Neuronal stem cell (in vitro differentiated cells): Measurements from ENCODE around the gene PTGES3.

Source experiments
- DNase-seq: peaks from one replicate; pipeline ENCODE4 v3.0.0-alpha.2; 2013; ENCODE audit warnings: low spot score
- H2AFZ ChIP-seq: one replicate; pipeline ENCODE4 v1.6.1; 2013; ENCODE audit warnings: mild to moderate bottlenecking, low read length, inconsistent platforms
- H2AK5ac ChIP-seq: 2 replicates; pipeline ENCODE4 v1.6.1; 2013; ENCODE audit warnings: low read depth, mild to moderate bottlenecking, inconsistent platforms, low read length, moderate library complexity, mixed read lengths
- H2BK120ac ChIP-seq: 2 replicates; pipeline ENCODE4 v1.6.1; 2013; ENCODE audit warnings: low read depth, mild to moderate bottlenecking, inconsistent platforms, low read length, moderate library complexity, mixed read lengths
- H2BK12ac ChIP-seq: one replicate; pipeline ENCODE4 v1.6.1; 2013; ENCODE audit warnings: low read length, inconsistent platforms
- H2BK15ac ChIP-seq: 2 replicates; pipeline ENCODE4 v1.6.1; 2013; ENCODE audit warnings: mild to moderate bottlenecking, low read length, inconsistent platforms, mixed read lengths
- H2BK5ac ChIP-seq: one replicate; pipeline ENCODE4 v1.6.1; 2013; ENCODE audit warnings: inconsistent platforms, mild to moderate bottlenecking, low read length, moderate library complexity
- H3K14ac ChIP-seq: one replicate; pipeline ENCODE4 v1.6.1; 2013; ENCODE audit warnings: low read length, inconsistent platforms
- H3K18ac ChIP-seq: 2 replicates; pipeline ENCODE4 v1.6.1; 2013; ENCODE audit warnings: low read length, inconsistent platforms
- H3K23ac ChIP-seq: 2 replicates; pipeline ENCODE4 v1.6.1; 2013; ENCODE audit warnings: low read depth, mild to moderate bottlenecking, mixed read lengths, low read length, inconsistent platforms; ENCODE audit not compliant: poor library complexity
- H3K27ac ChIP-seq: replicated peaks from 3 replicates; pipeline ENCODE4 v1.5.1; 2013; ENCODE audit warnings: low read length, inconsistent platforms
- H3K27me3 ChIP-seq, 3 experiments: 2 replicates each; pipeline ENCODE4 v1.6.1; 2013; ENCODE audit warnings: low read length in 3 of 3, mild to moderate bottlenecking in 2 of 3, inconsistent platforms in 1 of 3, low read depth in 1 of 3, mixed read lengths in 1 of 3, moderate library complexity in 1 of 3; ENCODE audit not compliant: control insufficient read depth in 3 of 3, insufficient read depth in 3 of 3
- H3K36me3 ChIP-seq, 2 donors: replicated peaks in 1 of 2; 2 replicates each; pipeline ENCODE4 v1.6.1; 2013; ENCODE audit warnings: low read length in 2 of 2; ENCODE audit not compliant: control insufficient read depth in 2 of 2, insufficient read depth in 2 of 2
- H3K4ac ChIP-seq: 2 replicates; pipeline ENCODE4 v1.6.1; 2013; ENCODE audit warnings: inconsistent platforms, mild to moderate bottlenecking, low read length, moderate library complexity
- H3K4me1 ChIP-seq, 2 donors: 1 replicate in 1 of 2; 2 replicates in 1 of 2; pipeline ENCODE4 v1.6.1; 2013; ENCODE audit warnings: low read length in 2 of 2, low read depth in 1 of 2; ENCODE audit not compliant: control insufficient read depth in 2 of 2, insufficient read depth in 1 of 2
- H3K4me2 ChIP-seq: one replicate; pipeline ENCODE4 v1.6.1; 2013; ENCODE audit warnings: mild to moderate bottlenecking, low read length, inconsistent platforms; ENCODE audit not compliant: insufficient read depth, poor library complexity, severe bottlenecking
- H3K4me3 ChIP-seq, 2 donors: 2 replicates each; pipeline ENCODE4 v1.5.1; 2013; ENCODE audit warnings: low read length in 2 of 2, mild to moderate bottlenecking in 2 of 2, inconsistent platforms in 1 of 2, moderate library complexity in 1 of 2
- H3K79me1 ChIP-seq: one replicate; pipeline ENCODE4 v1.6.1; 2013; ENCODE audit warnings: low read depth, mild to moderate bottlenecking, inconsistent platforms, low read length, moderate library complexity
- H3K9ac ChIP-seq: one replicate; pipeline ENCODE4 v1.6.1; 2013; ENCODE audit warnings: mild to moderate bottlenecking, low read depth, low read length, inconsistent platforms; ENCODE audit not compliant: poor library complexity
- H3K9me3 ChIP-seq, 2 donors: replicated peaks in 1 of 2; 2 replicates each; pipeline versions ENCODE3 to v1.6.1; 2013; ENCODE audit warnings: low read length in 2 of 2, mild to moderate bottlenecking in 2 of 2, inconsistent platforms in 1 of 2, low read depth in 1 of 2, mixed read lengths in 1 of 2, moderate library complexity in 1 of 2; ENCODE audit not compliant: control insufficient read depth in 2 of 2, insufficient read depth in 1 of 2
- H4K8ac ChIP-seq: one replicate; pipeline ENCODE4 v1.6.1; 2013; ENCODE audit warnings: low read depth, mild to moderate bottlenecking, inconsistent platforms, low read length, moderate library complexity
- H4K91ac ChIP-seq: one replicate; pipeline ENCODE4 v1.6.1; 2013; ENCODE audit warnings: low read length, low read depth, mild to moderate bottlenecking, inconsistent platforms; ENCODE audit not compliant: poor library complexity
- WGBS, 2 donors: extraction: QIAGEN DNeasy Blood & Tissue Kit; methylation state at CpG; one replicate each; pipeline ENCODE4 v1.1.7; 2013; ENCODE audit warnings: missing lambda C conversion rate in 2 of 2, mixed read lengths in 1 of 2; ENCODE audit not compliant: insufficient read length in 2 of 2, insufficient replicate concordance in 1 of 2; ENCODE audit errors: extremely low coverage in 2 of 2; 5-methylcytosine and 5-hydroxymethylcytosine counted together

Gene PTGES3

GRCh38 chr12:56661979-56662638, 26.0 kb downstream of the PTGES3 start:
- H3K27me3 ChIP-seq, result no peaks in the 10 kb centered on the region
- H3K9me3 ChIP-seq, result no peaks in the 10 kb centered on the region
- no peak overlapping the region for H2BK120ac ChIP-seq
- no peak overlapping the region for H3K18ac ChIP-seq
- H3K27ac ChIP-seq, result no peak overlapping the region
- no CpG with 5 or more reads among the region's 13 CpGs for WGBS, 2 donors
- H4K91ac ChIP-seq, result no peak overlapping the region
- no peak for DNase-seq
- H3K79me1 ChIP-seq, result peaks cover 1% of the 10 kb centered on the region
- H2BK15ac ChIP-seq, result no peak overlapping the region
- peaks cover 7 to 61% of the 10 kb centered on the region in 2 donors for H3K36me3 ChIP-seq
- H3K14ac ChIP-seq, result no peak overlapping the region
- H3K4me2 ChIP-seq, result no peak overlapping the region
- no peak overlapping the region for H3K4me3 ChIP-seq
- no peak overlapping the region for H3K9ac ChIP-seq
- no peak overlapping the region for H3K23ac ChIP-seq
- H2AK5ac ChIP-seq, result no peak overlapping the region
- no peaks in the 10 kb centered on the region for H3K4me1 ChIP-seq
- no peak overlapping the region for H2BK5ac ChIP-seq
- H2BK12ac ChIP-seq, result no peak overlapping the region
- no peak overlapping the region for H4K8ac ChIP-seq
- no peak overlapping the region for H3K4ac ChIP-seq
- no peak overlapping the region for H2AFZ ChIP-seq

GRCh38 chr12:56661560-56661959, 26.5 kb downstream of the PTGES3 start:
- Histone ChIP-seq H4K8ac (no peak overlapping the region), H3K9me3 (no peaks in the 10 kb centered on the region), H3K27me3 (no peaks in the 10 kb centered on the region), H3K4me1 (no peaks in the 10 kb centered on the region), H2BK5ac (no peak overlapping the region), H3K79me1 (peaks cover 1% of the 10 kb centered on the region), H3K9ac (no peak overlapping the region), H3K18ac (no peak overlapping the region), H3K4ac (no peak overlapping the region), H2AK5ac (no peak overlapping the region), H3K4me3 (no peak overlapping the region), H3K36me3 (peaks cover 5 to 55% of the 10 kb centered on the region in 2 donors), H2AFZ (no peak overlapping the region), H3K4me2 (no peak overlapping the region), H3K14ac (no peak overlapping the region), H4K91ac (no peak overlapping the region), H3K23ac (no peak overlapping the region), H2BK120ac (no peak overlapping the region), H2BK12ac (no peak overlapping the region), H2BK15ac (no peak overlapping the region), H3K27ac (no peak overlapping the region)
- no CpG with 5 or more reads among the region's 7 CpGs for WGBS, 2 donors
- DNase-seq, result no peak

GRCh38 chr12:56658921-56659320, 29.2 kb downstream of the PTGES3 start:
- H3K27ac ChIP-seq, result no peak overlapping the region
- H3K18ac ChIP-seq, result no peak overlapping the region
- WGBS, 2 donors, result no CpG with 5 or more reads among the region's 1 CpG
- no peaks in the 10 kb centered on the region for H3K27me3 ChIP-seq
- no peak overlapping the region for H3K4ac ChIP-seq
- H2AK5ac ChIP-seq, result no peak overlapping the region
- no peak overlapping the region for H3K4me2 ChIP-seq
- peaks cover 0 to 29% of the 10 kb centered on the region in 2 donors for H3K36me3 ChIP-seq
- no peaks in the 10 kb centered on the region for H3K79me1 ChIP-seq
- no peak overlapping the region for H3K23ac ChIP-seq
- no peak overlapping the region for H2BK15ac ChIP-seq
- no peak overlapping the region for H2BK5ac ChIP-seq
- H3K14ac ChIP-seq, result no peak overlapping the region
- H4K91ac ChIP-seq, result no peak overlapping the region
- no peaks in the 10 kb centered on the region for H3K9me3 ChIP-seq
- H3K9ac ChIP-seq, result no peak overlapping the region
- no peak overlapping the region for H4K8ac ChIP-seq
- no peaks in the 10 kb centered on the region for H3K4me1 ChIP-seq
- H2AFZ ChIP-seq, result no peak overlapping the region
- H2BK120ac ChIP-seq, result no peak overlapping the region
- DNase-seq, result no peak
- no peak overlapping the region for H2BK12ac ChIP-seq
- H3K4me3 ChIP-seq, result no peak overlapping the region

GRCh38 chr12:56657416-56658379, 30.4 kb downstream of the PTGES3 start:
- Histone ChIP-seq H3K23ac (no peak overlapping the region), H2AFZ (no peak overlapping the region), H3K9ac (no peak overlapping the region), H2BK12ac (no peak overlapping the region), H2AK5ac (no peak overlapping the region), H3K27me3 (no peaks in the 10 kb centered on the region), H3K27ac (no peak overlapping the region), H2BK5ac (no peak overlapping the region), H2BK15ac (no peak overlapping the region), H4K8ac (no peak overlapping the region), H3K36me3 (peaks cover 0 to 17% of the 10 kb centered on the region in 2 donors), H3K79me1 (no peaks in the 10 kb centered on the region), H3K4me3 (no peak overlapping the region), H3K4me1 (no peaks in the 10 kb centered on the region), H4K91ac (no peak overlapping the region), H3K4me2 (no peak overlapping the region), H3K18ac (no peak overlapping the region), H3K4ac (no peak overlapping the region), H3K9me3 (no peaks in the 10 kb centered on the region), H2BK120ac (no peak overlapping the region), H3K14ac (no peak overlapping the region)
- DNase-seq, result no peak
- WGBS, 2 donors, result no CpG with 5 or more reads among the region's 7 CpGs
